H9 (cell line): ENCODE measurements around the gene CTNNBL1. TPM values are rescaled to one million over a fixed set of nuclear protein-coding genes. Genes with fewer than 3 reads are reported as not detected.

ENCODE experiments used
- DNase-seq: peaks from one replicate; pipeline ENCODE4 v3.0.0-alpha.2; 2017
- H2AFZ ChIP-seq: one replicate; pipeline ENCODE4 v1.6.1; 2013; ENCODE audit warnings: mild to moderate bottlenecking, low read length, control low read depth, moderate library complexity
- H2AK5ac ChIP-seq: 2 replicates; pipeline ENCODE4 v1.6.1; 2013; ENCODE audit warnings: low read length, control low read depth, mixed read lengths; ENCODE audit not compliant: insufficient read length
- H2BK120ac ChIP-seq: one replicate; pipeline ENCODE4 v1.6.1; 2013; ENCODE audit warnings: low read depth, mild to moderate bottlenecking, low read length, control low read depth, inconsistent platforms; ENCODE audit not compliant: poor library complexity, severe bottlenecking
- H2BK12ac ChIP-seq: 2 replicates; pipeline ENCODE4 v1.6.1; 2013; ENCODE audit warnings: low read length, control low read depth, mixed read lengths, low read depth; ENCODE audit not compliant: insufficient read length
- H2BK15ac ChIP-seq: 2 replicates; pipeline ENCODE4 v1.6.1; 2013; ENCODE audit warnings: low read depth, low read length, control low read depth
- H2BK20ac ChIP-seq: one replicate; pipeline ENCODE4 v1.6.1; 2013; ENCODE audit warnings: low read depth, mild to moderate bottlenecking, low read length, control low read depth, inconsistent platforms; ENCODE audit not compliant: poor library complexity, severe bottlenecking
- H2BK5ac ChIP-seq: 2 replicates; pipeline ENCODE4 v1.6.1; 2013; ENCODE audit warnings: low read length, control low read depth, mixed read lengths; ENCODE audit not compliant: insufficient read length
- H3K14ac ChIP-seq: 2 replicates; pipeline ENCODE4 v1.6.1; 2013; ENCODE audit warnings: low read length, control low read depth; ENCODE audit not compliant: insufficient read depth
- H3K18ac ChIP-seq: 2 replicates; pipeline ENCODE4 v1.6.1; 2013; ENCODE audit warnings: low read depth, mild to moderate bottlenecking, mixed read lengths, low read length, control low read depth; ENCODE audit not compliant: insufficient read length
- H3K23ac ChIP-seq: 2 replicates; pipeline ENCODE4 v1.6.1; 2013; ENCODE audit warnings: low read length, control low read depth, mixed read lengths, low read depth; ENCODE audit not compliant: insufficient read length
- H3K23me2 ChIP-seq: 2 replicates; pipeline ENCODE4 v1.6.1; 2013; ENCODE audit warnings: low read depth, mild to moderate bottlenecking, mixed read lengths, low read length, control low read depth; ENCODE audit not compliant: insufficient read length, poor library complexity, severe bottlenecking
- H3K27ac ChIP-seq: 2 replicates; pipeline ENCODE4 v1.5.1; 2013; ENCODE audit warnings: low read length, control low read depth, mixed read lengths, low read depth; ENCODE audit not compliant: insufficient read length
- H3K27me3 ChIP-seq: 2 replicates; pipeline ENCODE4 v1.6.1; 2013; ENCODE audit warnings: low read length, control low read depth, inconsistent platforms; ENCODE audit not compliant: insufficient read depth
- H3K4ac ChIP-seq: 2 replicates; pipeline ENCODE4 v1.6.1; 2013; ENCODE audit warnings: low read depth, mild to moderate bottlenecking, control low read depth, inconsistent platforms, low read length, moderate library complexity
- H3K4me1 ChIP-seq: 2 replicates; pipeline ENCODE4 v1.6.1; 2013; ENCODE audit warnings: low read length, control low read depth, inconsistent platforms; ENCODE audit not compliant: insufficient read depth
- H3K4me2 ChIP-seq: 2 replicates; pipeline ENCODE4 v1.6.1; 2013; ENCODE audit warnings: low read length, control low read depth, mixed read lengths; ENCODE audit not compliant: insufficient read length, insufficient read depth
- H3K56ac ChIP-seq: 2 replicates; pipeline ENCODE4 v1.6.1; 2013; ENCODE audit warnings: low read depth, mild to moderate bottlenecking, mixed read lengths, low read length, control low read depth; ENCODE audit not compliant: insufficient read length
- H3K79me1 ChIP-seq: 2 replicates; pipeline ENCODE4 v1.6.1; 2013; ENCODE audit warnings: low read depth, mild to moderate bottlenecking, moderate library complexity, low read length, control low read depth, inconsistent platforms; ENCODE audit not compliant: insufficient read depth, poor library complexity, severe bottlenecking
- H3K79me2 ChIP-seq: 2 replicates; pipeline ENCODE4 v1.6.1; 2013; ENCODE audit warnings: low read length, control low read depth, inconsistent platforms; ENCODE audit not compliant: insufficient read depth
- H3K9ac ChIP-seq: 2 replicates; pipeline ENCODE4 v1.6.1; 2013; ENCODE audit warnings: low read length, control low read depth, mixed read lengths; ENCODE audit not compliant: insufficient read length; ENCODE audit errors: extremely low read depth
- H3K9me3 ChIP-seq: one replicate; pipeline ENCODE4 v1.6.1; 2013; ENCODE audit warnings: low read depth, low read length, inconsistent platforms; ENCODE audit not compliant: control insufficient read depth
- H3T11ph ChIP-seq: one replicate; pipeline ENCODE4 v1.6.1; 2013; ENCODE audit warnings: mild to moderate bottlenecking, low read length, control low read depth, inconsistent platforms
- H4K20me1 ChIP-seq: one replicate; pipeline ENCODE4 v1.6.1; 2013; ENCODE audit not compliant: control insufficient read depth, insufficient read length, insufficient read depth
- H4K5ac ChIP-seq: 2 replicates; pipeline ENCODE4 v1.6.1; 2013; ENCODE audit warnings: low read depth, mild to moderate bottlenecking, mixed read lengths, low read length, control low read depth; ENCODE audit not compliant: insufficient read length
- H4K8ac ChIP-seq: replicated peaks from 2 replicates; pipeline ENCODE4 v1.6.1; 2013; ENCODE audit warnings: low read length, control low read depth, mixed read lengths, low read depth; ENCODE audit not compliant: insufficient read length
- H4K91ac ChIP-seq: 2 replicates; pipeline ENCODE4 v1.6.1; 2013; ENCODE audit warnings: low read depth, mild to moderate bottlenecking, moderate library complexity, mixed read lengths, low read length, control low read depth; ENCODE audit not compliant: insufficient read length
- H3K27ac Mint-ChIP-seq, 3 experiments: 2 replicates in 2 of 3; 3 replicates in 1 of 3; pipeline ENCODE4 v1.8.0; 2020 to 2021; ENCODE audit warnings: mixed read lengths in 3 of 3, mild to moderate bottlenecking in 1 of 3, moderate library complexity in 1 of 3
- H3K27me3 Mint-ChIP-seq: 2 replicates; pipeline ENCODE4 v1.8.0; 2021; ENCODE audit warnings: low read depth, mild to moderate bottlenecking, moderate library complexity, mixed read lengths
- H3K36me3 Mint-ChIP-seq, 3 experiments: 2 replicates in 2 of 3; 3 replicates in 1 of 3; pipeline ENCODE4 v1.8.0; 2020 to 2021; ENCODE audit warnings: low read depth in 3 of 3, mixed read lengths in 3 of 3; ENCODE audit not compliant: insufficient read depth in 1 of 3
- H3K4me1 Mint-ChIP-seq, 2 experiments: 2 replicates each; pipeline ENCODE4 v1.8.0; 2020; ENCODE audit warnings: mixed read lengths in 2 of 2
- H3K4me3 Mint-ChIP-seq, 2 experiments: 2 replicates in 1 of 2; 3 replicates in 1 of 2; pipeline ENCODE4 v1.8.0; 2020 to 2021; ENCODE audit warnings: mild to moderate bottlenecking in 2 of 2, mixed read lengths in 2 of 2, moderate library complexity in 1 of 2
- H3K9me3 Mint-ChIP-seq, 2 experiments: 2 replicates in 1 of 2; 3 replicates in 1 of 2; pipeline ENCODE4 v1.8.0; 2020; ENCODE audit warnings: mild to moderate bottlenecking in 2 of 2, mixed read lengths in 2 of 2, moderate library complexity in 1 of 2
- CTCF ChIP-seq: fragments of 200-600 bp; sonication (generic); conservative IDR thresholded peaks from 3 replicates; pipeline ENCODE4 v1.8.0; 2021; ENCODE audit warnings: antibody characterized with exemption, mild to moderate bottlenecking
- WGBS: extraction: QIAGEN DNeasy Blood & Tissue Kit; methylation state at CpG from one replicate; pipeline ENCODE4 v1.1.7; 2013; ENCODE audit warnings: missing lambda C conversion rate, low lambda C conversion rate, mixed read lengths; ENCODE audit not compliant: insufficient read length; ENCODE audit errors: extremely low coverage; 5-methylcytosine and 5-hydroxymethylcytosine counted together
- total RNA-seq: library from RNA; stranded (reverse); gene quantifications from 2 replicates; pipeline ENCODE4 v1.2.1, GENCODE V29; 2021

Gene CTNNBL1
- total RNA-seq, 1 experiment from 2014 or later: 67.2 TPM

DNA sequence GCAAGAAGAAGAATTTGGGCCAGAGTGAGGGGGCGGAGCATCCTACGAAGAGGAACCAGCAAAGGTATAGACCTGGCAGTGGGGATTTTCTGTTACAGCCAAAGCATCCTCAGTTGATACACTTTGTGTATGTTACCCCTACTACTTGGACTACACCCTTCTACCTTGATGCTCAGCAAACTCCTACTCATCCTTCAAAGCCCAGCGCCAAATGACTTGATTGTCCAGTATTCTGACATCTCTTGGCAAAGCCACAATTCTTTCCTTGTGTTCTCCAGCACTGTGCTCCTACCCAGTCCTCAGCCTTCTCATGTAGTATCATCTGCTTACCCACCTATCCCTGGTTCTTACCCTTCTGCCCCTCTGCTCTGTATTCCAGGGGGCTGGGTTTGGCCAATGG is 21.7 kb upstream of the CTNNBL1 start:
- Mint-ChIP-seq H3K27me3 (peaks cover 10% of the 10 kb centered on the region), H3K4me3 (no peak overlapping the region), H3K9me3 (no peaks in the 10 kb centered on the region), H3K4me1 (peaks cover 12 to 20% of the 10 kb centered on the region in 2 experiments), H3K36me3 (no peaks in the 10 kb centered on the region), H3K27ac (no peak overlapping the region)
- H3K4me2 ChIP-seq: no peak overlapping the region
- H3K56ac ChIP-seq: no peak overlapping the region
- no peaks in the 10 kb centered on the region for H3K79me1 ChIP-seq
- no peak overlapping the region for H4K8ac ChIP-seq
- no peak overlapping the region for H3K4ac ChIP-seq
- no peak overlapping the region for H4K91ac ChIP-seq
- H3K79me2 ChIP-seq: no peaks in the 10 kb centered on the region
- no peaks in the 10 kb centered on the region for H3K9me3 ChIP-seq
- H3K4me1 ChIP-seq: no peaks in the 10 kb centered on the region; the same call in 1 of the 2 replicates
- H2BK5ac ChIP-seq: no peak overlapping the region
- no peak for DNase-seq
- no peak overlapping the region for H3K9ac ChIP-seq
- H3K23me2 ChIP-seq: no peaks in the 10 kb centered on the region
- no peak overlapping the region for H3K14ac ChIP-seq
- no peak overlapping the region for H2BK12ac ChIP-seq
- no peak overlapping the region for H3T11ph ChIP-seq
- H4K5ac ChIP-seq: no peak overlapping the region
- no peak overlapping the region for H2AFZ ChIP-seq
- H3K27ac ChIP-seq: no peak overlapping the region
- no peak overlapping the region for H2AK5ac ChIP-seq
- no peaks in the 10 kb centered on the region for H3K27me3 ChIP-seq
- H3K23ac ChIP-seq: no peak overlapping the region
- no peak overlapping the region for H2BK20ac ChIP-seq
- no CpG with 5 or more reads among the region's 3 CpGs for WGBS
- no peaks in the 10 kb centered on the region for H4K20me1 ChIP-seq
- no peak overlapping the region for H2BK120ac ChIP-seq
- H2BK15ac ChIP-seq: no peak overlapping the region
- no peak overlapping the region for H3K18ac ChIP-seq
- TF ChIP-seq CTCF: no peak
